Neural cell (in vitro differentiated cells): ENCODE results near the gene MME. TPM values are rescaled to one million over a fixed set of nuclear protein-coding genes. Genes with fewer than 3 reads are reported as not detected.

Experiments
- H2AFZ ChIP-seq: fragments of 200-600, 300-800 bp; sonication (generic), shearing (Covaris generic); 2 replicates; pipeline ENCODE4 v1.6.0; 2014; ENCODE audit warnings: low read depth, mild to moderate bottlenecking, antibody characterized with exemption, low read length, moderate library complexity
- H3F3A ChIP-seq: fragments of 200-600 bp; shearing (Covaris generic); 2 replicates; pipeline ENCODE4 v1.6.1; 2016; ENCODE audit warnings: mild to moderate bottlenecking, moderate library complexity, mixed read lengths, antibody characterized with exemption, low read length; ENCODE audit not compliant: insufficient read depth, poor library complexity, severe bottlenecking
- H3K27ac ChIP-seq: fragments of 200-600, 300-800 bp; sonication (generic), shearing (Covaris generic); 2 replicates; pipeline ENCODE4 v1.5.1; 2014; ENCODE audit warnings: mild to moderate bottlenecking, low read length, moderate library complexity
- H3K27me3 ChIP-seq: fragments of 300-800, 200-600 bp; sonication (generic), shearing (Covaris generic); 2 replicates; pipeline ENCODE4 v1.6.0; 2014; ENCODE audit warnings: mild to moderate bottlenecking, low read depth, low read length, moderate library complexity; ENCODE audit not compliant: insufficient read depth
- H3K36me3 ChIP-seq: fragments of 300-800, 200-600 bp; sonication (generic), shearing (Covaris generic); 2 replicates; pipeline ENCODE4 v1.5.1; 2014; ENCODE audit warnings: mild to moderate bottlenecking, antibody characterized with exemption, low read length, moderate library complexity; ENCODE audit not compliant: insufficient read depth
- H3K4me2 ChIP-seq: fragments of 300-800, 200-600 bp; sonication (generic), shearing (Covaris generic); 2 replicates; pipeline ENCODE4 v1.6.0; 2014; ENCODE audit warnings: mild to moderate bottlenecking, low read length
- H3K4me3 ChIP-seq: fragments of 300-800, 200-600 bp; sonication (generic), shearing (Covaris generic); 2 replicates; pipeline ENCODE4 v1.5.1; 2014; ENCODE audit warnings: mild to moderate bottlenecking, low read length, moderate library complexity
- H3K79me2 ChIP-seq: fragments of 200-600 bp; shearing (Covaris generic); replicated peaks from 2 replicates; pipeline ENCODE4 v1.6.0; 2014; ENCODE audit warnings: mild to moderate bottlenecking, low read length, moderate library complexity; ENCODE audit not compliant: insufficient read depth
- H3K9ac ChIP-seq: fragments of 300-800, 200-600 bp; sonication (generic), shearing (Covaris generic); 2 replicates; pipeline ENCODE4 v1.6.1; 2016; ENCODE audit warnings: mild to moderate bottlenecking, low read length, mixed read lengths
- H3K9me2 ChIP-seq: fragments of 200-600 bp; shearing (Covaris generic); 2 replicates; pipeline ENCODE4 v1.6.1; 2016; ENCODE audit warnings: mild to moderate bottlenecking, low read length, mixed read lengths; ENCODE audit not compliant: insufficient read depth
- H3K9me3 ChIP-seq: fragments of 200-600, 300-800 bp; sonication (generic), shearing (Covaris generic); 2 replicates; pipeline ENCODE4 v1.6.1; 2016; ENCODE audit warnings: mild to moderate bottlenecking, mixed run types, low read length, moderate library complexity, mixed read lengths
- H4K20me1 ChIP-seq: fragments of 200-600 bp; shearing (Covaris generic); 2 replicates; pipeline ENCODE4 v1.6.1; 2016; ENCODE audit warnings: mild to moderate bottlenecking, mixed run types; ENCODE audit not compliant: insufficient read depth
- CTCF ChIP-seq: fragments of 450-650 bp; IDR thresholded peaks from 2 replicates; pipeline ENCODE4 v1.5.1; 2014; ENCODE audit warnings: antibody characterized with exemption, mild to moderate bottlenecking, moderate library complexity; ENCODE audit not compliant: poor library complexity, severe bottlenecking
- EP300 ChIP-seq: fragments of 450-650 bp; conservative IDR thresholded peaks from 2 replicates; pipeline ENCODE4 v1.6.1; 2014; ENCODE audit warnings: antibody characterized with exemption, mild to moderate bottlenecking, moderate library complexity; ENCODE audit not compliant: poor library complexity, severe bottlenecking
- EZH2 ChIP-seq: fragments of 200-600, 300-800 bp; shearing (Covaris generic), sonication (generic); IDR thresholded peaks from 2 replicates; pipeline ENCODE4 v1.6.1; 2014; ENCODE audit warnings: antibody characterized with exemption, low read length, borderline replicate concordance, mild to moderate bottlenecking; ENCODE audit not compliant: insufficient read depth, poor library complexity, severe bottlenecking
- MXI1 ChIP-seq: fragments of 450-650 bp; conservative IDR thresholded peaks from 2 replicates; pipeline ENCODE4 v1.6.1; 2014; ENCODE audit warnings: antibody characterized with exemption, mild to moderate bottlenecking; ENCODE audit not compliant: poor library complexity, severe bottlenecking
- POLR2AphosphoS5 ChIP-seq: IDR thresholded peaks from 2 replicates; pipeline ENCODE4 v1.6.1; 2012
- RAD21 ChIP-seq: fragments of 450-650 bp; conservative IDR thresholded peaks from 2 replicates; pipeline ENCODE4 v1.6.1; 2014; ENCODE audit warnings: antibody characterized with exemption, mild to moderate bottlenecking, moderate library complexity
- REST ChIP-seq: IDR thresholded peaks from 2 replicates; pipeline ENCODE4 v1.6.1; 2012; ENCODE audit warnings: borderline replicate concordance
- SMC3 ChIP-seq: fragments of 450-650 bp; conservative IDR thresholded peaks from 2 replicates; pipeline ENCODE4 v1.6.1; 2014; ENCODE audit warnings: antibody characterized with exemption, mild to moderate bottlenecking, moderate library complexity; ENCODE audit not compliant: poor library complexity
- TAF1 ChIP-seq: IDR thresholded peaks from 2 replicates; pipeline ENCODE4 v1.6.1; 2012; ENCODE audit warnings: low read depth
- polyA plus RNA-seq: library from polyadenylated mRNA; depleted of rRNA; stranded (reverse); fragments of >200 nt; gene quantifications from 2 replicates; pipeline ENCODE4 v1.2.3, GENCODE V29; 2014

MME gene
- polyA plus RNA-seq, 1 donor from 2014 or later, result 0.54 TPM

- H3K27ac ChIP-seq, result no peak overlapping the region
- no peak overlapping the region for H3K9ac ChIP-seq
- no peaks in the 10 kb centered on the region for H3F3A ChIP-seq
- H3K36me3 ChIP-seq, result no peaks in the 10 kb centered on the region
- no peaks in the 10 kb centered on the region for H3K79me2 ChIP-seq
- no peak for TF ChIP-seq TAF1
- TF ChIP-seq POLR2AphosphoS5, result no peak
- no peak for TF ChIP-seq EP300
- H3K27me3 ChIP-seq, result no peaks in the 10 kb centered on the region
- H4K20me1 ChIP-seq, result no peaks in the 10 kb centered on the region
- no peak overlapping the region for H3K4me3 ChIP-seq
- no peak overlapping the region for H2AFZ ChIP-seq
- H3K9me2 ChIP-seq, result no peaks in the 10 kb centered on the region
- H3K9me3 ChIP-seq, result no peaks in the 10 kb centered on the region
- no peak overlapping the region for H3K4me2 ChIP-seq
Measured at GRCh38 chr3:155035553-155035952, 44.6 kb upstream of the MME start.

- Histone ChIP-seq H3K9ac (no peak overlapping the region), H3K27me3 (no peaks in the 10 kb centered on the region), H3K36me3 (no peaks in the 10 kb centered on the region), H4K20me1 (no peaks in the 10 kb centered on the region), H2AFZ (no peak overlapping the region), H3K79me2 (no peaks in the 10 kb centered on the region), H3K27ac (no peak overlapping the region), H3F3A (no peaks in the 10 kb centered on the region), H3K9me2 (no peaks in the 10 kb centered on the region), H3K9me3 (no peaks in the 10 kb centered on the region), H3K4me2 (no peak overlapping the region), H3K4me3 (no peak overlapping the region)
- TF ChIP-seq CTCF, result no peak
- no peak for TF ChIP-seq RAD21
- TF ChIP-seq REST, result no peak
- no peak for TF ChIP-seq SMC3
- TF ChIP-seq POLR2AphosphoS5, result no peak
- no peak for TF ChIP-seq EP300
- TF ChIP-seq EZH2, result no peak
- TF ChIP-seq MXI1, result no peak
- no peak for TF ChIP-seq TAF1
Measured at GRCh38 chr3:155037508-155038202, 42.5 kb upstream of the MME start.
